BJ (cell line): ENCODE data around the gene DLG1. TPM values are rescaled to one million over a fixed set of nuclear protein-coding genes. Genes with fewer than 3 reads are reported as not detected.
"Not testable (repeated sequence)": the region's sequence is repeated elsewhere in the genome, so short reads cannot be mapped to it uniquely, and the experiment has no call there.

ENCODE experiments used
- CTCF ChIA-PET: fragments of 350-600 bp; formaldehyde crosslinking; extraction: SDS; loops from one replicate; lab custom pipeline; 2021; ENCODE audit warnings: antibody characterized with exemption, inconsistent platforms; lab: Yijun Ruan, JAX
- POLR2A ChIA-PET: fragments of 300-600 bp; sonication (Branson Sonifier 250); formaldehyde crosslinking; extraction: SDS; loops from one replicate; lab custom pipeline; 2021; ENCODE audit warnings: antibody characterized with exemption; lab: Charles Lee
- DNase-seq: peaks from one replicate; pipeline ENCODE4 v3.0.0-alpha.2; 2011; ENCODE audit warnings: low read depth
- H3K27me3 ChIP-seq: 2 replicates; pipeline ENCODE4 v1.6.0; 2011; ENCODE audit warnings: low read length; ENCODE audit not compliant: control insufficient read depth, insufficient read depth
- H3K36me3 ChIP-seq: 2 replicates; pipeline ENCODE4 v1.5.1; 2011; ENCODE audit warnings: low read length; ENCODE audit not compliant: control insufficient read depth, insufficient read depth
- H3K4me3 ChIP-seq: 2 replicates; pipeline ENCODE4 v1.5.1; 2011; ENCODE audit warnings: low read depth, mild to moderate bottlenecking, control low read depth, low read length
- polyA plus RNA-seq: library from polyadenylated mRNA; depleted of rRNA; stranded (reverse); fragments of >200 nt; gene quantifications from 2 replicates; pipeline ENCODE4 v1.2.3, GENCODE V29; 2011
- TF ChIP-seq, protein P1 (sequence below): IDR thresholded peaks from 2 replicates; pipeline ENCODE4 v1.5.1; 2011; ENCODE audit warnings: low read depth, mild to moderate bottlenecking, control low read depth, inconsistent platforms, low read length, moderate library complexity; ENCODE audit not compliant: insufficient read depth

DLG1 gene
- polyA plus RNA-seq, 1 experiment: 40.4 TPM

DNA sequence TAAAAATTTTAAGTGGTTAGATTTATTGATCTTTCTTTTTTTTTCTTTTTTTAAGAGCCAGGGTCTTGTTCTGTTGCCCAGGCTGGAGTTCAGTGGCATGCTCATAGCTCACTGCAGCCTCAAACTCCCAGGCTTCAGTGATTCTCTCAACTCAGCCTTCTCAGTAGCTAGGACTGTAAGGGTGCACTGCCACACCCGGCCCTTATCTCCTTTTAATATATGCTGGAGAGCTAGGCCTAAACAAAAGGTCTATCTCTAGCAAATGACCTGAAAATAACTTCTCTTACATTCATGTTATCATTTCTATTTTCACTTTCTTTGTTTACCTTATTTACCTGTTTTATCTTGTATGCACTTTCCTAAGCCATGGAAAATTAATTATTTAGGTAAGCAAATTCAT, 233.6 kb downstream of the DLG1 start:
- TF ChIP-seq, protein P1, sequence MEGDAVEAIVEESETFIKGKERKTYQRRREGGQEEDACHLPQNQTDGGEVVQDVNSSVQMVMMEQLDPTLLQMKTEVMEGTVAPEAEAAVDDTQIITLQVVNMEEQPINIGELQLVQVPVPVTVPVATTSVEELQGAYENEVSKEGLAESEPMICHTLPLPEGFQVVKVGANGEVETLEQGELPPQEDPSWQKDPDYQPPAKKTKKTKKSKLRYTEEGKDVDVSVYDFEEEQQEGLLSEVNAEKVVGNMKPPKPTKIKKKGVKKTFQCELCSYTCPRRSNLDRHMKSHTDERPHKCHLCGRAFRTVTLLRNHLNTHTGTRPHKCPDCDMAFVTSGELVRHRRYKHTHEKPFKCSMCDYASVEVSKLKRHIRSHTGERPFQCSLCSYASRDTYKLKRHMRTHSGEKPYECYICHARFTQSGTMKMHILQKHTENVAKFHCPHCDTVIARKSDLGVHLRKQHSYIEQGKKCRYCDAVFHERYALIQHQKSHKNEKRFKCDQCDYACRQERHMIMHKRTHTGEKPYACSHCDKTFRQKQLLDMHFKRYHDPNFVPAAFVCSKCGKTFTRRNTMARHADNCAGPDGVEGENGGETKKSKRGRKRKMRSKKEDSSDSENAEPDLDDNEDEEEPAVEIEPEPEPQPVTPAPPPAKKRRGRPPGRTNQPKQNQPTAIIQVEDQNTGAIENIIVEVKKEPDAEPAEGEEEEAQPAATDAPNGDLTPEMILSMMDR: no peak
- peaks cover 6% of the 10 kb centered on the region for H3K36me3 ChIP-seq
- no peak overlapping the region for H3K4me3 ChIP-seq
- DNase-seq: no peak
- H3K27me3 ChIP-seq: no peaks in the 10 kb centered on the region
- ChIA-PET CTCF (no interaction called here), POLR2A (no interaction called here)

DNA sequence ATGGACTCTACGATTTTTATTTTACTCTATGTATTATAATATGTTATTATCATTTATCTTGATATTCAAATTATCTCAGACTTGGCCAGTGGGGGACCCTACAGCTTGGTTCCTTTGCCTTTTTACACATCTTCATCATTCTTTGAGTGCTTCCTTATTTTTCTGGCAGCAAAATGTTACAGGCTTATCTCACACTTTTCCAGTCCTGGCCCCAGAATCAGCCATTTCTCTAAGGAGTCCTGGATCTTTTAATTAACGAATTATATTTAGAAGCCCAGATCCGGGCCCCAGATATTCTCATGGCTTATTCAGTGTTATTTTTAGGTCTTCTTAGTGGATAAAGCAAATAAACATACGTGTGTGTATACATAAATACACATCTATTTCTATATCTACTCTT, 236.0 kb downstream of the DLG1 start:
- ChIA-PET POLR2A (no interaction called here), CTCF (no interaction called here)
- no peak overlapping the region for H3K4me3 ChIP-seq
- H3K27me3 ChIP-seq: no peaks in the 10 kb centered on the region
- TF ChIP-seq, protein P1: no peak
- H3K36me3 ChIP-seq: peaks cover 8% of the 10 kb centered on the region
- DNase-seq: no peak

DNA sequence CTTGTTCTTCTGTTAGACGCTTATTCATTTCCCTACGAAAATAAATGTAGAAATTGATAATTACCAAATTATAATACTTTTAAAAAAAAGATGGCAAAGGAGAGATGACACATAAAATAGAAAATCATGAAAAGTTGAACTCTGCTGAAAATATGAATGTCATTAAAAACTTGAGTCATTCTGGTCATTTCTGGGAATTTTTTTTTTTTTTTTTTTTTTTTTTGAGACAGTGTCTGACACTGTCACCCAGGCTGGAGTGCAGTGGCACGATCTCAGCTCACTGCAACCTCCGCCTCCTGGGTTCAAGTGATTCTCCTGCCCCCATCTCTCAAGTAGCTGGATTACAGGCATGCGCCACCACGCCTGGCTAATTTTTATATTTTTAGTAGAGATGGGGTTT, 246.8 kb downstream of the DLG1 start:
- POLR2A ChIA-PET, H3K27me3 ChIP-seq, DNase-seq, H3K36me3 ChIP-seq, CTCF ChIA-PET, H3K4me3 ChIP-seq: not testable (repeated sequence)

DNA sequence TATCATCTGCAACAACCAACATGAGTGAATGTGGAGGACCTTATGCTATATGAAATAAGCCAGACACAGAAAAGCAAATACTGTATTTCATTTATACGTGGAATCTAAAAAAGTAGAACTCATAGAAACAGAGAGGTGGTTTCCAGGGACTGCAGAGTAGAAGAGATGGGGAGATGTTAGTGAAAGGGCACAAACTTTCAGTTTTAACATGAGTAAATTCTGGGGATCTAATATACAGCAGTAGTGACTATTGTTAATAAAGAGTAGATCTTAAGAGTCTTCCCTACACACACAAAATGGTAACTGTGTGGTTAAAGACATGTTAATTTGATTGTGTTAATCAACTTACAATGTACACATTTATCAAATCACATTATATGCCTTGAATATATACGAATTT, 247.9 kb downstream of the DLG1 start:
- Histone ChIP-seq H3K4me3 (no peak overlapping the region), H3K27me3 (no peaks in the 10 kb centered on the region), H3K36me3 (peaks cover 5% of the 10 kb centered on the region)
- DNase-seq: no peak
- ChIA-PET POLR2A (no interaction called here), CTCF (no interaction called here)
- TF ChIP-seq, protein P1: no peak

DNA sequence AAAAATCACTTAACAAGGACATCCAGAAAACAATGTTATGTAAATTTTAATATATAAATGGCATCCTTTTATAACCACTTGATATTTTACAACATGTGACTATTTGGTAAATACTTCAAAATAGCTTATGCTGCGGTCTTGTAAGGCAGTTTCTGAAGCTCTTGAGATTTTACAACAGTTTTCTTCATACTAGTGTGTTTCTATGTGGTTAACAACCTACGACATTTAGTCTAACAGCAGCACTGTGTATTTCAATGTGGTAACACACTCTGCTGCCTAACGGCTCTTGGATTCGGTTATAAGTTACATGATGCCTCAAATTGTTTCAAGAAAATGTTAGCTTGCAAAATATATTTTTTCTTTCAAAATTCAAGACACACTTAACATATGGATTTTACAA, 255.9 kb downstream of the DLG1 start:
- Histone ChIP-seq H3K27me3 (no peaks in the 10 kb centered on the region), H3K36me3 (peaks cover 3% of the 10 kb centered on the region; the same call in 1 of the 2 replicates), H3K4me3 (no peak overlapping the region)
- DNase-seq: no peak
- CTCF ChIA-PET: interaction anchor here (1.3 kb wide), 1 partner anchor 145 kb away, joined by 4 read pairs; no protein-coding TSS in a partner anchor
- TF ChIP-seq, protein P1: no peak
- POLR2A ChIA-PET: no interaction called here

DNA sequence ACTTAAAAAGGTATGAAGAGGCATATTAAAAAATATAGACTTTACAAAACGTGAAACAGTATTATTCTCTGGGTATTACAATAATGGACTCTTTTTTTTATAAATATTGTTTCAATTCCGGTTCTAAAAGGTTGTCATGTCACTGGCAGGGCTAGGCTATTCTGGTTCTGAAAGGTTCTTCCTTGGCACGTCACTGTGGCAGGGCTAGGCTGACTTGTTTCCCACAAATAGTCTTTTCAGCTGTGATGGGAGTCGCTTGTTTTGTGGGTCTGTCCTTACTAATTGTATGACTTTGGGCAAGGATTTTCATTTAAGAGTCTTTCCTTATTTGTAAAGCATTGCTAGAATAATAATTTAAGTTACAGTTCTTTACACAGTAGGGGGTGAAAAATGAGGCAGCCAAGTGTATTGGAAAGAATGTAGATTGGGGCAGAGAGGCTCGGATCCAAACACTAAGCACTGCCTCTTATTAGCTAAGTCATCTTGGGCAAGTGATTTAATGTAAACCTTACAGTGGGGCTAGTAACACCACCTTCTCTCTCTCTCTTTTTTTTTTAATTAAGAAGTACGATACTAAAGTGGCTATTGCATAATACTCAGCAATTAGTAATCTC, 256.4 kb downstream of the DLG1 start:
- POLR2A ChIA-PET: no interaction called here
- Histone ChIP-seq H3K36me3 (peaks cover 3% of the 10 kb centered on the region; the same call in 1 of the 2 replicates), H3K27me3 (no peaks in the 10 kb centered on the region), H3K4me3 (no peak overlapping the region)
- no peak for DNase-seq
- TF ChIP-seq, protein P1: no peak
- CTCF ChIA-PET: interaction anchor here (1.3 to 1.6 kb wide), 3 partner anchors 12 to 145 kb away, joined by 4 to 6 read pairs (median 4); partner anchors contain the start of gene MELTF
